CD4-positive, alpha-beta T cell treated with Interleukin-21 for 1 hour (primary cell): Measurements from ENCODE around the gene SBNO2.
"Not testable (repeated sequence)": the region's sequence is repeated elsewhere in the genome, so short reads cannot be mapped to it uniquely, and the experiment has no call there.

Source experiments
- DNase-seq: peaks from one replicate; pipeline ENCODE4 v3.0.0-alpha.2; 2020

The SBNO2 gene

GRCh38 chr19:1133471-1133929, 40.6 kb downstream of the SBNO2 start:
- peak; percentile 92 for DNase-seq

- DNase-seq, result peak; percentile 64
These were observed 41.3 kb downstream of the SBNO2 start for GRCh38 chr19:1132552-1133383.

- DNase-seq, result peak; percentile 96
These were observed 42.1 kb downstream of the SBNO2 start for GRCh38 chr19:1131718-1132551.

GRCh38 chr19:1130771-1131717, 43.0 kb downstream of the SBNO2 start:
- DNase-seq, result peak; percentile 81

- DNase-seq, result no peak
These were observed 44.5 kb downstream of the SBNO2 start for GRCh38 chr19:1129535-1129934.

GRCh38 chr19:1129084-1129483, 45.0 kb downstream of the SBNO2 start:
- not testable (repeated sequence) for DNase-seq

- DNase-seq, result no peak
These were observed 46.0 kb downstream of the SBNO2 start for GRCh38 chr19:1128106-1128505.

- DNase-seq, result no peak
These were observed 46.9 kb downstream of the SBNO2 start for GRCh38 chr19:1126984-1127760.

- DNase-seq, result no peak
These were observed 48.2 kb downstream of the SBNO2 start for GRCh38 chr19:1125601-1126467.

- no peak for DNase-seq
These were observed 50.0 kb downstream of the SBNO2 start for GRCh38 chr19:1123885-1124677.

- no peak for DNase-seq
These were observed 50.7 kb downstream of the SBNO2 start for GRCh38 chr19:1123381-1123780.

- DNase-seq, result peak; percentile 45
These were observed 51.1 kb downstream of the SBNO2 start for GRCh38 chr19:1122972-1123363.

- DNase-seq, result no peak
These were observed 51.8 kb downstream of the SBNO2 start for GRCh38 chr19:1122021-1122971.

- no peak for DNase-seq
These were observed 52.7 kb downstream of the SBNO2 start for GRCh38 chr19:1121395-1121794.

GRCh38 chr19:1119475-1120217, 54.4 kb downstream of the SBNO2 start:
- no peak for DNase-seq

- DNase-seq, result no peak
These were observed 55.1 kb downstream of the SBNO2 start for GRCh38 chr19:1118999-1119398.

GRCh38 chr19:1117654-1118053, 56.4 kb downstream of the SBNO2 start:
- no peak for DNase-seq
